ENCODE results near the gene DLG5. TPM values are rescaled to one million over a fixed set of nuclear protein-coding genes. Genes with fewer than 3 reads are reported as not detected.

DLG5 gene
- total RNA-seq, 1 donor from 2014 or later: 32.9 TPM

- Histone ChIP-seq H3K4me3 (no peak overlapping the region), H3K4me1 (no peaks in the 10 kb centered on the region), H3K27ac (no peak overlapping the region), H3K27me3 (no peaks in the 10 kb centered on the region), H3K36me3 (no peaks in the 10 kb centered on the region), H3K9me3 (no peaks in the 10 kb centered on the region)
- no peak for DNase-seq (ENCODE audit: low spot score in 2 of 2)
- intact Hi-C loops (cut with DNase I): no loop called here
- no peak for TF ChIP-seq CTCF (IDR thresholded peaks at IDR 0.05)
These were observed 180.4 kb downstream of the DLG5 start for GRCh38 chr10:77746047-77746707.

GRCh38 chr10:77744245-77744644 lies 182.3 kb downstream of the DLG5 start:
- no peak for DNase-seq (ENCODE audit: low spot score in 2 of 2)
- intact Hi-C loops (cut with DNase I): no loop called here
- Histone ChIP-seq H3K27ac (no peak overlapping the region), H3K4me1 (no peaks in the 10 kb centered on the region), H3K36me3 (no peaks in the 10 kb centered on the region), H3K27me3 (no peaks in the 10 kb centered on the region), H3K9me3 (no peaks in the 10 kb centered on the region), H3K4me3 (no peak overlapping the region)
- TF ChIP-seq CTCF (IDR thresholded peaks at IDR 0.05): no peak

- no peak for DNase-seq (ENCODE audit: low spot score in 2 of 2)
- H3K27me3 ChIP-seq: no peaks in the 10 kb centered on the region
- no peaks in the 10 kb centered on the region for H3K4me1 ChIP-seq
- H3K36me3 ChIP-seq: no peaks in the 10 kb centered on the region
- no peak overlapping the region for H3K4me3 ChIP-seq
- no peak overlapping the region for H3K27ac ChIP-seq
- H3K9me3 ChIP-seq: no peaks in the 10 kb centered on the region
- TF ChIP-seq CTCF (IDR thresholded peaks at IDR 0.05): no peak
- intact Hi-C loops (cut with DNase I): no loop called here
These were observed 184.4 kb downstream of the DLG5 start for GRCh38 chr10:77742172-77742571.

GRCh38 chr10:77741746-77742145 lies 184.8 kb downstream of the DLG5 start:
- Histone ChIP-seq H3K36me3 (no peaks in the 10 kb centered on the region), H3K27ac (no peak overlapping the region), H3K27me3 (no peaks in the 10 kb centered on the region), H3K4me3 (no peak overlapping the region), H3K9me3 (no peaks in the 10 kb centered on the region), H3K4me1 (no peaks in the 10 kb centered on the region)
- no peak for DNase-seq (ENCODE audit: low spot score in 2 of 2)
- no peak for TF ChIP-seq CTCF (IDR thresholded peaks at IDR 0.05)
- intact Hi-C loops (cut with DNase I): no loop called here

Other genes starting within 250 kb of the DLG5 start
- 18.6 TPM for gene POLR3A, start 102.8 kb upstream of the DLG5 start, total RNA-seq
- gene RPS24, start 107.1 kb upstream of the DLG5 start, total RNA-seq: 1,878 TPM